OCI-LY1 (cell line): ENCODE data around the gene LDLRAD2.

Source experiments
- H2AFZ ChIP-seq: fragments of 200-600 bp; sonication (generic), shearing (Covaris generic); 2 replicates; pipeline ENCODE4 v1.6.0; 2014; ENCODE audit warnings: antibody characterized with exemption, mild to moderate bottlenecking, low read length
- H3F3A ChIP-seq: fragments of 200-600 bp; sonication (generic), shearing (Covaris generic); 2 replicates; pipeline ENCODE4 v1.6.0; 2014; ENCODE audit warnings: mild to moderate bottlenecking, antibody characterized with exemption, low read length, moderate library complexity; ENCODE audit not compliant: insufficient read depth
- H3K27ac ChIP-seq: fragments of 200-600 bp; sonication (generic); 2 replicates; pipeline ENCODE4 v1.5.1; 2014; ENCODE audit warnings: low read length, mixed run types, mild to moderate bottlenecking, low read depth; ENCODE audit not compliant: poor library complexity, severe bottlenecking
- H3K27me3 ChIP-seq: fragments of 200-600 bp; sonication (generic); 2 replicates; pipeline ENCODE4 v1.6.0; 2014; ENCODE audit warnings: antibody characterized with exemption, mild to moderate bottlenecking, low read length, moderate library complexity; ENCODE audit not compliant: insufficient read depth
- H3K36me3 ChIP-seq: fragments of 200-600 bp; sonication (generic); 2 replicates; pipeline ENCODE4 v1.6.1; 2014; ENCODE audit warnings: mild to moderate bottlenecking, antibody characterized with exemption, low read length, moderate library complexity, mixed read lengths; ENCODE audit not compliant: insufficient read depth
- H3K4me1 ChIP-seq: fragments of 200-600 bp; sonication (generic); 2 replicates; pipeline ENCODE4 v1.5.1; 2014; ENCODE audit warnings: mild to moderate bottlenecking, low read length, moderate library complexity; ENCODE audit not compliant: insufficient read depth, severe bottlenecking
- H3K4me2 ChIP-seq: fragments of 200-600 bp; sonication (generic), shearing (Covaris generic); 2 replicates; pipeline ENCODE4 v1.6.1; 2014; ENCODE audit warnings: low read length
- H3K4me3 ChIP-seq: fragments of 200-600 bp; sonication (generic); 2 replicates; pipeline ENCODE4 v1.5.1; 2014; ENCODE audit warnings: low read length, low read depth, mild to moderate bottlenecking, mixed read lengths; ENCODE audit not compliant: poor library complexity, severe bottlenecking
- H3K79me2 ChIP-seq: fragments of 200-600 bp; shearing (Covaris generic); 2 replicates; pipeline ENCODE4 v1.6.1; 2016; ENCODE audit warnings: mixed run types, low read length, mixed read lengths; ENCODE audit not compliant: insufficient read depth
- H3K9ac ChIP-seq: fragments of 200-600 bp; sonication (generic), shearing (Covaris generic); 2 replicates; pipeline ENCODE4 v1.6.1; 2014; ENCODE audit warnings: mild to moderate bottlenecking, low read length, mixed read lengths
- H3K9me2 ChIP-seq: fragments of 200-600 bp; sonication (generic), shearing (Covaris generic); 2 replicates; pipeline ENCODE4 v1.6.1; 2014; ENCODE audit warnings: low read depth, mild to moderate bottlenecking, low read length, mixed read lengths
- H3K9me3 ChIP-seq: fragments of 200-600 bp; shearing (Covaris generic); 2 replicates; pipeline ENCODE4 v1.6.1; 2014; ENCODE audit warnings: low read length, mixed read lengths
- H4K20me1 ChIP-seq: fragments of 200-600 bp; sonication (generic), shearing (Covaris generic); 2 replicates; pipeline ENCODE4 v1.6.0; 2016; ENCODE audit warnings: mild to moderate bottlenecking, low read length; ENCODE audit not compliant: insufficient read depth
- CTCF ChIP-seq: fragments of 200-600 bp; sonication (generic), shearing (Covaris generic); IDR thresholded peaks from 2 replicates; pipeline ENCODE4 v1.5.1; 2017; ENCODE audit warnings: mild to moderate bottlenecking, antibody characterized with exemption, low read length, moderate library complexity, mixed read lengths
- EZH2 ChIP-seq: fragments of 200-600 bp; sonication (generic), shearing (Covaris generic); IDR thresholded peaks from 2 replicates; pipeline ENCODE4 v1.8.0; 2017; ENCODE audit warnings: borderline replicate concordance, mixed run types, mild to moderate bottlenecking, antibody characterized with exemption, low read length, moderate library complexity, mixed read lengths

LDLRAD2 gene

GRCh38 chr1:21822349-21822748 lies 10.3 kb downstream of the LDLRAD2 start:
- no peak overlapping the region for H2AFZ ChIP-seq
- no peaks in the 10 kb centered on the region for H3K9me3 ChIP-seq
- H4K20me1 ChIP-seq = no peaks in the 10 kb centered on the region
- no peaks in the 10 kb centered on the region for H3K4me1 ChIP-seq
- no peaks in the 10 kb centered on the region for H3F3A ChIP-seq
- H3K4me2 ChIP-seq = no peak overlapping the region
- no peaks in the 10 kb centered on the region for H3K36me3 ChIP-seq
- no peak for TF ChIP-seq EZH2
- no peak for TF ChIP-seq CTCF
- no peak overlapping the region for H3K4me3 ChIP-seq
- H3K9ac ChIP-seq = no peak overlapping the region
- no peaks in the 10 kb centered on the region for H3K9me2 ChIP-seq
- H3K27ac ChIP-seq = no peak overlapping the region
- H3K27me3 ChIP-seq = peaks cover 3% of the 10 kb centered on the region; the same call in 1 of the 2 replicates
- no peaks in the 10 kb centered on the region for H3K79me2 ChIP-seq

DNA sequence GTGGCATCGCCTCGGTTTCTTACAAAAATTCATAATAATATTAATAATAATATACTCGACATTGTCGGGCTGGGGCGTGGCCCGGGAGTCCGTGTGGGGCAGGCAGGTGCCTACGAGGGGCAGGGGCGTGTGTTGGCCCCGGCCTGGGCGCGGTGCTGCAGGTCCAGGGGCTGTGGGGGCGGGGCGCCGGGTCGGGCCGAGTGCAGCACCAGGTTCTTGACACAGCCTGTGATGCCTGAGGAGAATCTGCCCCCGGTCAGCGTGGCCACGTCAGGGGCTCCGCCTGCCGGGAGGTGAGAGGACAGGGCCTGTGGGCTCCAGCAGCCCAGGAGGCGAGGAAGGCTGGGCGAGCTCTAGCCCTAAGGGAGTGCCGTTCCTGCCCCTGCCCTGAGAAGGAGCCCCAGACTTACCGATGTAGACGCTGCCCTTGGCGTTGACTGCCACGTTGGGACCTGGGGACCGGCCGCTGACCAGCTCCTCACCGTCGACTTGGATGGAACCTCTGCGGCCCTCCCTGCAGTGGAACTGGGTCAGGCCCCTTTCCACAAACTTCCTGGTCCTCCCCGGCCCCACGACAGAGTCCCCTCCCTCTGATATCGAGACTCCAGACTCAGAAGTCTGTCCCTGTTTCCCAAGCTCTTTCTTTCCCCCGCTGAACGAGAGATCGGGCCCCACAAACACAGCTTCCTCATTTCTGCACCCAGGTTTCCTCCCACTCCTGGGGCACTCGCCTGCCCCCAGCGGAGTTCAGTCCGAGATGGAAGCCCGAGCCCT lies 11.3 kb downstream of the LDLRAD2 start:
- Histone ChIP-seq H3K9ac (no peak overlapping the region), H4K20me1 (no peaks in the 10 kb centered on the region), H3K9me2 (no peaks in the 10 kb centered on the region), H3K4me1 (no peaks in the 10 kb centered on the region), H3K36me3 (no peaks in the 10 kb centered on the region), H3K79me2 (no peaks in the 10 kb centered on the region), H3K27ac (no peak overlapping the region), H3K9me3 (no peaks in the 10 kb centered on the region), H3K27me3 (peaks cover 3% of the 10 kb centered on the region; the same call in 1 of the 2 replicates), H3F3A (no peaks in the 10 kb centered on the region), H2AFZ (no peak overlapping the region), H3K4me3 (no peak overlapping the region), H3K4me2 (no peak overlapping the region)
- TF ChIP-seq CTCF (no peak), EZH2 (no peak)

DNA sequence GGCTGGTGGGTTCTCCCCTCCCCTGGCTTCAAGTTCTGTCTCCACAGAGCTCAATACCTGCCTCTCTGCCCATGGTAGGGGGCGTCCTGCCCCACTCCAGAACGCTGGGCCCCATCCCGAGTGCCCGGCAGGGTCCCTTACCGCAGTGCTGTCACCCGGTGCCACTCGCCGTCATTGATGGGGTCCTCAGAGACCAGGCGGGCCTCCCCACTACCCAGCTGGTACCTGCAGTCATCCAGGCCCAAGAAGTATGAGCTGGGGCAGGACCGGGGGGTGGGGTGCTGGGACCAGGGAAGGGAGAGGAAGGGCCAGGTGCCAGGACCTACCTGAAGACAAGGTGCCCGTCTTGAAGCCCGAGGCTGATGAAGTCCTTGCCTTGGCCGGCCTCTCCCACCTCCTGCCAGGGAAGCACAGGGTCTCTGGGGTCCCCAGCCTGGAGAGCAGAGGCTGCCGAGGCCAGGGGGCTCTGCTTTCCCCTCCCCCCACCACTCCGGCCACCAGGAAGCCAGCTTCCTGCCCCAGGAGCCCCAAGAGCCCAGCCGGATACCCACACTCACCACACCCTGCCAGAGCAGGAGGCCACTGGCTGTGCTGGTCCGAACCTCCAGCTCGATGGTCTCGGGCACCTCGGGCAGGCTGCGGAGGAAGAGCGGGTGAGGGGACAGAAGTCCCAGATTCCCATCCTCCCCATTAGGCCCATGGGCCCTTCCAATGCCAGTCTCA lies 12.1 kb downstream of the LDLRAD2 start:
- H3K79me2 ChIP-seq = no peaks in the 10 kb centered on the region
- H3K27ac ChIP-seq = no peak overlapping the region
- H3K36me3 ChIP-seq = no peaks in the 10 kb centered on the region
- H2AFZ ChIP-seq = no peak overlapping the region
- H3K27me3 ChIP-seq = peaks cover 3% of the 10 kb centered on the region; the same call in 1 of the 2 replicates
- TF ChIP-seq EZH2 = no peak
- no peak for TF ChIP-seq CTCF
- no peak overlapping the region for H3K4me3 ChIP-seq
- H3K9ac ChIP-seq = no peak overlapping the region
- no peaks in the 10 kb centered on the region for H3K4me1 ChIP-seq
- H3K4me2 ChIP-seq = no peak overlapping the region
- no peaks in the 10 kb centered on the region for H4K20me1 ChIP-seq
- H3K9me3 ChIP-seq = no peaks in the 10 kb centered on the region
- no peaks in the 10 kb centered on the region for H3K9me2 ChIP-seq
- no peaks in the 10 kb centered on the region for H3F3A ChIP-seq
